ENCODE measurements around the gene FBXW10.
"Not testable (repeated sequence)": the region's sequence is repeated elsewhere in the genome, so short reads cannot be mapped to it uniquely, and the experiment has no call there.

Gene FBXW10, protein sequence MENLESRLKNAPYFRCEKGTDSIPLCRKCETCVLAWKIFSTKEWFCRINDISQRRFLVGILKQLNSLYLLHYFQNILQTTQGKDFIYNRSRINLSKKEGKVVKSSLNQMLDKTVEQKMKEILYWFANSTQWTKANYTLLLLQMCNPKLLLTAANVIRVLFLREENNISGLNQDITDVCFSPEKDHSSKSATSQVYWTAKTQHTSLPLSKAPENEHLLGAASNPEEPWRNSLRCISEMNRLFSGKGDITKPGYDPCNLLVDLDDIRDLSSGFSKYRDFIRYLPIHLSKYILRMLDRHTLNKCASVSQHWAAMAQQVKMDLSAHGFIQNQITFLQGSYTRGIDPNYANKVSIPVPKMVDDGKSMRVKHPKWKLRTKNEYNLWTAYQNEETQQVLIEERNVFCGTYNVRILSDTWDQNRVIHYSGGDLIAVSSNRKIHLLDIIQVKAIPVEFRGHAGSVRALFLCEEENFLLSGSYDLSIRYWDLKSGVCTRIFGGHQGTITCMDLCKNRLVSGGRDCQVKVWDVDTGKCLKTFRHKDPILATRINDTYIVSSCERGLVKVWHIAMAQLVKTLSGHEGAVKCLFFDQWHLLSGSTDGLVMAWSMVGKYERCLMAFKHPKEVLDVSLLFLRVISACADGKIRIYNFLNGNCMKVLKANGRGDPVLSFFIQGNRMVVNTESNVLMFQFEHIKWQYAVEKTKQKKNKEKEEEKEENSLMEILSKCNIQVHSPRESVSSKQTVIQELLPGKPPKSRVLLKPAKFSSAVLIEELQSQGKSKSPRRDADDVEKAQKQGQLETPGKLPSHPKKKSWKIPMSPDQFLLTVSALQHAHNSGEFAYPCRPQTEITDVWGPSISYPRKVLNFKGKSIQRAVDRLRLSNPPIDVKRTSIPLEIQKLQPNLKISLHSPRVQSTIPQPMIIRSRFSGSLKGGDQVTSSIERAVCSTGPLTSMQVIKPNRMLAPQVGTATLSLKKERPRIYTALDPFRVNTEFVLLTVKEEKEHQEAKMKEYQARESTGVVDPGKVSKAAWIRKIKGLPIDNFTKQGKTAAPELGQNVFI

GRCh38 chr17:18743699-18744421, at the start of gene FBXW10:
TSS of gene FBXW10 (plus strand) at chr17:18744054. CDS start at chr17:18744245, 191 bp downstream.
- in situ Hi-C loops (cut with MboI; ENCODE audit: low sequenced_read_pairs), result not testable (repeated sequence)

GRCh38 chr17:18695143-18695542, 48.7 kb upstream of the FBXW10 start:
- in situ Hi-C loops (cut with MboI; ENCODE audit: low sequenced_read_pairs), result not testable (repeated sequence)

DNA sequence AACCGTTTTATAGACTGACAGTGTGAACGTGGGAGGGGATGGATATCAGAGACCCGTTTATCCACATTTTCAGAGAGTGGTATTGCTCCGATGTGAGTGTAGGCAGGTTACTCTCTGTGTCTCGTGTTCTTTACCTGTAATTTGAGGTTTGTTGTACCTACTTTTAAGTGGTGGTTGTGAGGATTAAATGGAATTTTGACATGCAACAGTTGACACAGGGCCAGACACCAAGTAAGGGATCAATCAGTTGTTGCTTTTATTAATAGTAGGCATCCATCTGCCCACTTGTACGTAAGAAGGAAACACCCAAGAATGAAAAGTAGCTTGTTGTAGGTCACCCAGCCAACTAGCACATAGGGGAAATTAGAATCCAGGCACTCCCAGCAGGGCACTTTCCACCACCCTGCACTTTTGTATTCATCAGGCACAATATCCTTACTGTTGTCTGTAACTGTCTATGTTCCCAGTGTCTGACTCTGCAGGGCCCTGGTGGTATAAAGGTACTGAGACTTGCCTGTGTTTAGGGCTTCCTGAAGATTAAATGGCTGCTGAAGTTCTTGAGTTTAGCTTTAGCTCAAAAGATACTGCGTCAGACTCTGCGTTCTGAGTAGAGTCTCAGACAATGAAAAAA, 45.3 kb upstream of the FBXW10 start:
- in situ Hi-C loops (cut with MboI; ENCODE audit: low sequenced_read_pairs), result not testable (repeated sequence)

GRCh38 chr17:18705955-18706354, 37.9 kb upstream of the FBXW10 start:
- in situ Hi-C loops (cut with MboI; ENCODE audit: low sequenced_read_pairs), result not testable (repeated sequence)

- in situ Hi-C loops (cut with MboI; ENCODE audit: low sequenced_read_pairs), result not testable (repeated sequence)
Measured at GRCh38 chr17:18708215-18708614, 35.6 kb upstream of the FBXW10 start.

DNA sequence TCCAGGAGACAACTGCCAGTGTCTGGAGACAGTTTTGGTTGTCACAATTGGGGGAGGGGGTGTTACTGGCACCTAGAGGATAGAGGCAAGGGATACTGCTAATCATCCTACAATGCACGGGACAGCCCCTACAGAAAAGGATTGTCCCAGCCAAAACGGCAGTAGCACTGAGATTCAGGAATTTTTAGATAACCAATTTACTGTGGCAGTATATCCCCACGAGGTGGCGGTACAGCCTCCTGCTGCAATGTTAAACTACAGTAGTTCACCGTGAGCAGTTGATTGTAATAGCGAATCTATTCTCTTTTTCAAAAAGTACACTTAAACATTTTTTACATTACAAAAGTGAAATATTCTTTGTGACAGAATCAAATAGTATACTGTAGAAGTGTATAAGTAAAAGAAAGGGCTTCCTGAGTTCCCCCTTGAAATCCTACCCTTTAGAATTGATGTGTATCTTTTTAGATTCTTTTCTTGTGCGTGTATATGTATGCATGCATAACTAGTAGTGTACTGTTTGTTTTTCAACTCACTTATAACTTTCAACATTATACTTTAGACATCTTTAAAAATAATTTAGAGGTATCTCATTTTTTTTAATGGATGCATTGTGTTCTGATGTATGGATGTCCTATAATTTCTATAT, 31.4 kb upstream of the FBXW10 start:
- in situ Hi-C loops (cut with MboI; ENCODE audit: low sequenced_read_pairs), result not testable (repeated sequence)

DNA sequence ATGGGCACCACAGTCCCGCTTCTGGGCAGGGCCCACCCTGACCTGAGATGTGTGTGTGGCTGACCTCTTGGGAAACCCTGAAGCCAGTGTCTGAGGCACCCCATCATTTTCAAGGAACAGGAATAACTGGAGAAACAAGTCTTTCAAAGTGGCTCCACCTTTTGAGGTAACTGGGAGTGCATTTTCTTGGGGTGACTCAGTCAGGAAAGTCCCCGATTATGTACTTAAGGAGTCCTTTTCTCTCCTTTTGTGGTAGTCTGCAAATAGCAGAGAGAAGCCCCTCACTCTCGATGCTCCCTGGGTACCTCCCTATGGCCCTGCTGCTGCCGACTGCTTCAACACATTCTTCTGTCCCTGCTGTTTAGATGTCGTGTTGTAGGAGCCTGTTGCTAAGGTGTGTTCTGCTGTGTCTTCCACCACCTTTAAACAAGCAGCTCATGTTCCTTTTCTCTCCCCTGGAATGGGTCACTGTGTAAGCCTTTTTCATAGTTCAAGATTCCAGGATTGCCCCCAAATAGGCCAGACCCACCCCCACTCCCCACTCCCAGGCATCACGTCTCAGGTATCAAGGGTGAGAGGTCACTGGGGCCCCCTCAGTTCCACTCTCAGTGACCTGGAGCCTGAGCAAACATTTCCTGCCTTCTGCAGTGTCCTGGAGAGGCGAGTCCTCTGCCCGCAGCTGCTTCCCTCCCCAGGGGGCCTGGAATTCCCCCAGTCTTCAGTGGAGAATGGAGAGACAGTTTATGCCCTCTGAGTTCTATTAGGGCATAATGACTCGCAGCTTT, 25.0 kb upstream of the FBXW10 start:
- in situ Hi-C loops (cut with MboI; ENCODE audit: low sequenced_read_pairs), result not testable (repeated sequence)

GRCh38 chr17:18719428-18720110, 24.3 kb upstream of the FBXW10 start:
- in situ Hi-C loops (cut with MboI; ENCODE audit: low sequenced_read_pairs), result not testable (repeated sequence)

GRCh38 chr17:18721775-18722547, 21.9 kb upstream of the FBXW10 start:
- in situ Hi-C loops (cut with MboI; ENCODE audit: low sequenced_read_pairs), result not testable (repeated sequence)

DNA sequence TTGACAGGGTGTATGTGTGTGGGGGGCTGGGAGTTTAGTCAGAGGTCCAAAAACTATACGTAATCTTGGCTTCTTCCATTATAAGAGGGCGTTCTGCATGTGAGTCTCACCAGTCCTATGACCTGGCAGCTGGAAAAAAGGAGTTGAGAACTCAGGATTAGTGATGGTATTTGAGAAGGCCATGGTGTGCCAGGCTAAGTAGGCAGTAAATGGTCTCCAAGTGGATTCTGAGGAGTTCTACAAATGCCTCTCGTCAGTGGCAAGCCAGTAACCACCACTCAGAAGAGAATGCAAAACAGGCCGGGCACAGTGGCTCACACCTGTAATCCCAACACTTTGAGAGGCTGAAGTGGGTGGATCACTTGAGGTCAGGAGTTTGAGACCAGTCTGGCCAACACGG, 21.2 kb upstream of the FBXW10 start:
- in situ Hi-C loops (cut with MboI; ENCODE audit: low sequenced_read_pairs), result not testable (repeated sequence)

- in situ Hi-C loops (cut with MboI; ENCODE audit: low sequenced_read_pairs), result not testable (repeated sequence)
Measured at GRCh38 chr17:18723509-18723908, 20.3 kb upstream of the FBXW10 start.

GRCh38 chr17:18732438-18732837, 11.4 kb upstream of the FBXW10 start:
- in situ Hi-C loops (cut with MboI; ENCODE audit: low sequenced_read_pairs), result not testable (repeated sequence)

DNA sequence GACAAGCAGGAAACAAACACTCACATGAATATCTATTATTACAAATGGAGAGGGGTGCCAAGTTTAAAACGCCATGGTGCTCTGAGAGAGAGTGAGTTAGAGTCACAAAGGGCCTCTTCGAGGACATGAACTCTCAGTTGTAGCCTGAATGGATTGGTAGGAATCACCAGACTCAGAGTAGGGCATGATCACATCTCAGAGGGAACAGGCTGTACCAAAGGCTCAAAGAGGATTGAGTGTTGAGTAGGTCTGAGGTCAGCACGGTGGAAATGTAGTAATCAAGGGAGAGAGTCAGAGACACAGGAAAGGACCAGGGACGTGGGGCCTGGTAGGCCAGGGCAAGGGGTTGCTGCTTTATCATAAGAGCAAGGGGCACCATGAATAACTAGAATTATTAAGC, 10.5 kb upstream of the FBXW10 start:
- in situ Hi-C loops (cut with MboI; ENCODE audit: low sequenced_read_pairs), result not testable (repeated sequence)

DNA sequence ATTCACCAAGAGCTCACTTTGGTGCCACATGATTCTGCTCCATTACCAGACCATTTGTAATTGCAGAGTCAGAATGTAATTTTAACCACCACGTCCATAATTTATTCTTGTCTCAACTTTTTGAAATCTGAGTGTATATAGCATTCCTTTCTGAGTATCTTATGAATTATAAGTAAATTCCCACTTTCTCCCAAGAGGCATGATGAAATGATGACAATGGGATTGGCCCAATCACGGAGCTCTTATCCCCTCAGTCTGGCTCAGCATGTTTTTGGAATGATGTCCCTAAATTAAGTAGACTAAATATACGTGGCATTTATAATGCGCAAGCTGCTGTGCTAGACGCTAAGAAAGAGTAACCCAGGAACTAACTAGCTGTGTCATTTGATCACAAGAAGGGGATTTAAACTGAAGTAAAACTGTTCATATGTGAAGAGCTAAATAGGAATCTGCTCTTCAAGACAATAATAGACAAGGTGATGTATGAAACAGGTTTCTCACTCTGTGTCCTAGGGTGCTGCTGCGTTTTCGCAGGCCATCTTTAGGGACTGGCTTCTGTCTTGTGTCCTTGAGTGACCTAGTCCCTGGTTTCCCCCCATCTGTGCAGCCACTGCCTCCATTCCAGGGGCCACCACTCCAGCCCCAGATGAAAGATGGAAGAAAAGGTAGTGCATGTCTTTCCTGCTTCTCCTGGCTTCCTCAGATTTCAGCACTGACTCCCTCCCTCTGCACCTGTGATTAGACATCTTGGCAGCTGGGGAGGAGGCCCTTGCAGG, 4.0 kb upstream of the FBXW10 start:
- in situ Hi-C loops (cut with MboI; ENCODE audit: low sequenced_read_pairs), result not testable (repeated sequence)

DNA sequence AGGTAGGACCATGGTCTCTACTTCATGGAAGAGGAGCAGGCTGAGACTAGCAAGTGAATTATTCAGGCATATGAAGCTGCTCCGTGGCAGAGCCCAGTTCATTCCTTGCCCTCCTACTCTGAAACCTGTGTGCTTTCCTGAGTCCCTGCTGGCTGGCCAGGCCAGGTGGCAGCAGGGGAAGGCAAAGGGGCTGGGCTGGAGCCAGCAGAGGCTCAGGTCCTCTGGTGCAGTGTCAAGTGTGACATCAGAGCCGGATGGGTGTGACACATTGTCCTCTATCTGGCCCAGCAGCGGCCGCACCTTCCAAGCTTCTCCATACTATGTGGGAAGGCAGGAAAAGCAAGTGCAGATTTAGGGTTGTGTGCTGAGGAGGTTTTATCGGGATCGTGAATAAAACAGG, 2.6 kb upstream of the FBXW10 start:
- in situ Hi-C loops (cut with MboI; ENCODE audit: low sequenced_read_pairs), result not testable (repeated sequence)

DNA sequence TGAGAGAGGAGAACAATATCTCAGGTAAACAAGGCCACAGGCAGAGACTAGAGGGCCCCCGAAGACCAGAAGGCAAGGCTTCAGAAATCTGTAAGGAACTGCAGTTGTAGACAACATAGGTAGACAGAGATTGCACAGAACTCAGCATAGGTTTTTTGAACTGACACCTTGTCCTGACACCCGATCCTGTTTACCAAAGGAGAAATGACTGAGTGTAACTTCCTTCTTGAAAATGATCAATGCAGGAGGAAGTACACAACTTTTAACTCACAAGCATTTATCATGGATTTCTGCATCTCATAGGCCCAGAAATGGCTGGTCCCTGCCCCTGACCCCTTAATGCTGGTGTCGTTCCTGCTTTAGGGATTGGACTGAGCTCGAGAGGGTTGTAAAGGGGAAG, 872 bp downstream of the FBXW10 start:
- in situ Hi-C loops (cut with MboI; ENCODE audit: low sequenced_read_pairs), result not testable (repeated sequence)

GRCh38 chr17:18746551-18746950, 2.7 kb downstream of the FBXW10 start:
- in situ Hi-C loops (cut with MboI; ENCODE audit: low sequenced_read_pairs), result not testable (repeated sequence)

Measured in HL-60/S4 treated with phorbol 12-myristate 13-acetate at 8.2 ng/mL for 4 days and 3 days (cell line).